ENCODE measurements around the gene PCSK4.

- TF ChIP-seq CTCF (IDR thresholded peaks at IDR 0.05): no peak
- no peak for TF ChIP-seq POLR2A (IDR thresholded peaks at IDR 0.05)
- no peak for TF ChIP-seq POLR2AphosphoS5 (IDR thresholded peaks at IDR 0.05)
- no peak for TF ChIP-seq EP300 (IDR thresholded peaks at IDR 0.05)
Measured at GRCh38 chr19:1456121-1456900, 33.8 kb downstream of the PCSK4 start.

Data from sigmoid colon (tissue), 4 donors.